ENCODE results near the gene ANKZF1. TPM values are rescaled to one million over a fixed set of nuclear protein-coding genes. Genes with fewer than 3 reads are reported as not detected.

The ANKZF1 gene, protein sequence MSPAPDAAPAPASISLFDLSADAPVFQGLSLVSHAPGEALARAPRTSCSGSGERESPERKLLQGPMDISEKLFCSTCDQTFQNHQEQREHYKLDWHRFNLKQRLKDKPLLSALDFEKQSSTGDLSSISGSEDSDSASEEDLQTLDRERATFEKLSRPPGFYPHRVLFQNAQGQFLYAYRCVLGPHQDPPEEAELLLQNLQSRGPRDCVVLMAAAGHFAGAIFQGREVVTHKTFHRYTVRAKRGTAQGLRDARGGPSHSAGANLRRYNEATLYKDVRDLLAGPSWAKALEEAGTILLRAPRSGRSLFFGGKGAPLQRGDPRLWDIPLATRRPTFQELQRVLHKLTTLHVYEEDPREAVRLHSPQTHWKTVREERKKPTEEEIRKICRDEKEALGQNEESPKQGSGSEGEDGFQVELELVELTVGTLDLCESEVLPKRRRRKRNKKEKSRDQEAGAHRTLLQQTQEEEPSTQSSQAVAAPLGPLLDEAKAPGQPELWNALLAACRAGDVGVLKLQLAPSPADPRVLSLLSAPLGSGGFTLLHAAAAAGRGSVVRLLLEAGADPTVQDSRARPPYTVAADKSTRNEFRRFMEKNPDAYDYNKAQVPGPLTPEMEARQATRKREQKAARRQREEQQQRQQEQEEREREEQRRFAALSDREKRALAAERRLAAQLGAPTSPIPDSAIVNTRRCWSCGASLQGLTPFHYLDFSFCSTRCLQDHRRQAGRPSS
- total RNA-seq, result 35.1 TPM in 2 replicates

DNA sequence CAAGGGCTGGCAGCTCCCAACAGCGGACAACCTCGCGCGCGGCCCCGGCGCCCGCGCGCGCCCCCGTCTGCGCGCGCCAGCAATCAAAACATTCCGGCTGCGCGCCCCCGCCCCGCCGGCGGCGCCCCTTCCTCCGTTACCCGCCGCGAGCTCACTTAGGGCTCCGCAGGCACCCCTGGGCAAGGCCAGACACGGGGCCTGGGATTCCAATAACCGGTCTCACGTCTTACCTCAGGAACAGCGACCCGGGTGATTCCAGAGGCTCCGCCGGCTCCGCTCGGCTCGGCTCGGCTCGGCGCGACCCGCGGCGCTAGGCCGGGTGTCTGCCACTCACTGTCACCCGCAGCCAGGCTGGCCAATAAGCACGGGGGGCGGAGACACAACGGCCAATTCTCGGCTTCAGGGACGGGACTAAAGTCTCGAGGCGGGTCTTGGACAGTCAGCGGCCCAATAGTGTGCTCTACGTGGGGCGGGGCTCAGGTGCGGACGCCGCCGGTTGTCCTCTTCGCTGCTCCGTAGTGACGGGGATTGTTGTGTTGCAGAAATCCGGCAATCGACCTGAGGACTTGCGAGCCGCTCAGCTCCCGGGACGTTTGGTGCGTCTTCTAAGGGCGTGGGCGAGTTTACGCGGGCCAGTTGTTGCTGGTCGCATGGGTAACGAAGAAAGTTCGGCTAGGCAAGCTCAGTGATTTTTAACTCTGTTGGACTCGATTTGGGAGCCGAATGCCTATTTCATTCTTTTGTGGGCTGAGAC is at the start of gene ANKZF1, which contains the start of gene ATG9A:
Gene ANKZF1, plus strand, starts transcription at position 502 of the 754 bp plus-strand sequence. CDS start 452 bp downstream, outside the sequence.
Gene ATG9A, minus strand, starts transcription at position 332 of the 754 bp plus-strand sequence. CDS start 1,612 bp downstream, outside the sequence.
- TF ChIP-seq, protein P1, sequence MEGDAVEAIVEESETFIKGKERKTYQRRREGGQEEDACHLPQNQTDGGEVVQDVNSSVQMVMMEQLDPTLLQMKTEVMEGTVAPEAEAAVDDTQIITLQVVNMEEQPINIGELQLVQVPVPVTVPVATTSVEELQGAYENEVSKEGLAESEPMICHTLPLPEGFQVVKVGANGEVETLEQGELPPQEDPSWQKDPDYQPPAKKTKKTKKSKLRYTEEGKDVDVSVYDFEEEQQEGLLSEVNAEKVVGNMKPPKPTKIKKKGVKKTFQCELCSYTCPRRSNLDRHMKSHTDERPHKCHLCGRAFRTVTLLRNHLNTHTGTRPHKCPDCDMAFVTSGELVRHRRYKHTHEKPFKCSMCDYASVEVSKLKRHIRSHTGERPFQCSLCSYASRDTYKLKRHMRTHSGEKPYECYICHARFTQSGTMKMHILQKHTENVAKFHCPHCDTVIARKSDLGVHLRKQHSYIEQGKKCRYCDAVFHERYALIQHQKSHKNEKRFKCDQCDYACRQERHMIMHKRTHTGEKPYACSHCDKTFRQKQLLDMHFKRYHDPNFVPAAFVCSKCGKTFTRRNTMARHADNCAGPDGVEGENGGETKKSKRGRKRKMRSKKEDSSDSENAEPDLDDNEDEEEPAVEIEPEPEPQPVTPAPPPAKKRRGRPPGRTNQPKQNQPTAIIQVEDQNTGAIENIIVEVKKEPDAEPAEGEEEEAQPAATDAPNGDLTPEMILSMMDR (IDR thresholded peaks at IDR 0.05; ENCODE audit: extremely low read depth, low read depth, low read length), result no peak
- H3K79me2 ChIP-seq (ENCODE audit: insufficient read depth, low read length), result peaks cover 41% of the 10 kb centered on the region

DNA sequence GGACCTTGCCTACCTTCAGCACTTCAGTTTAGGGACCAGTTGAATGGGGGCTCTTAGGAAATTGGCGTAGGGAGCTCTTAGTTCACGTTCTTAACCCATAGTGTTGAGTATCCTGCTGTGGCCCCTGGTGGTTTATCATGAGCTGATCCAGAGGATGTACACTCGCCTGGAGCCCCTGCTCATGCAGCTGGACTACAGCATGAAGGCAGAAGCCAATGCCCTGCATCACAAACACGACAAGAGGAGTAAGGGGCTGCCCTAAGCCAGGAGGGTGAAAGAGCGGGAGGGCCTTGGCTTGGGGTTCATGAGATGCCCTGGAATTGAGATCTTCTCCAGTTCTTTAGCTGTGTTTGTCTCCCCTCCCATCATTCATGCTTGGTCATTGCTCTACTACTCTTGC is 48.6 kb upstream of the ANKZF1 start:
- Histone ChIP-seq H3K4me2 (ENCODE audit: insufficient read depth, low read length) (no peak overlapping the region), H3K4me1 (ENCODE audit: insufficient read depth, low read length) (peaks cover 17% of the 10 kb centered on the region), H3K36me3 (ENCODE audit: insufficient read depth, low read length) (peaks cover 49% of the 10 kb centered on the region), H3K9me3 (ENCODE audit: low read depth, low read length) (no peaks in the 10 kb centered on the region), H3K27ac (ENCODE audit: low read depth, low read length) (no peak overlapping the region), H2AFZ (ENCODE audit: low read length) (no peak overlapping the region), H4K20me1 (ENCODE audit: insufficient read depth, low read length) (peaks cover 14% of the 10 kb centered on the region), H3K4me3 (ENCODE audit: insufficient read depth, low read length) (no peak overlapping the region), H3K27me3 (ENCODE audit: insufficient read depth, low read length) (no peaks in the 10 kb centered on the region), H3K79me2 (ENCODE audit: insufficient read depth, low read length) (peaks cover 38% of the 10 kb centered on the region)
- TF ChIP-seq, protein P1 (IDR thresholded peaks at IDR 0.05; ENCODE audit: extremely low read depth, low read depth, low read length), result no peak
- no peak for DNase-seq (ENCODE audit: insufficient read length, low spot score, missing footprints)

More for the DNA sequence above, at the start of gene ANKZF1, which contains the start of gene ATG9A:
- Histone ChIP-seq H3K9me3 (ENCODE audit: low read depth, low read length) (no peaks in the 10 kb centered on the region), H3K36me3 (ENCODE audit: insufficient read depth, low read length) (peaks cover 42% of the 10 kb centered on the region), H3K4me3 (ENCODE audit: insufficient read depth, low read length) (peak within 1 kb of the TSS; percentile 97), H3K4me2 (ENCODE audit: insufficient read depth, low read length) (peak within 1 kb of the TSS; percentile 100), H3K4me1 (ENCODE audit: insufficient read depth, low read length) (peaks cover 20% of the 10 kb centered on the region), H3K27ac (ENCODE audit: low read depth, low read length) (peak within 1 kb of the TSS; percentile 85), H2AFZ (ENCODE audit: low read length) (peak within 1 kb of the TSS; percentile 86), H4K20me1 (ENCODE audit: insufficient read depth, low read length) (peaks cover 16% of the 10 kb centered on the region), H3K27me3 (ENCODE audit: insufficient read depth, low read length) (no peaks in the 10 kb centered on the region)
- peak; percentile 100 for DNase-seq (ENCODE audit: insufficient read length, low spot score, missing footprints)

DNA sequence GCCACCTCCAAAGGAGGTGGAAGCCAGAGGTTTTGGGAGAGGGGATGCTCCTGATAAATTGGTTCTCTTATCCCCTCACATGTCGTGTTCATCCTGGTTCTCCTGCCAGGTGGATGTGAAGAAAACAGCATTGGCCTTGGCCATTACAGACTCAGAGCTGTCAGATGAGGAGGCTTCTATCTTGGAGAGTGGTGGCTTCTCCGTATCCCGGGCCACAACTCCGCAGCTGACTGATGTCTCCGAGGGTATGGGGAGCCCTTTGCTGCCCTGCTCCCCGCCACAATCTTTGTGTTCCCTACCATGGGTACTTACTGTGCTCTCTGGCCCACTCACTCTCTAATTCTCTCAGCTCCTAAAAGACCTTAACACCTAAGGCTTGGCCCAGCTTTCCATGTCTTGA is 48.1 kb upstream of the ANKZF1 start:
- Histone ChIP-seq H3K27me3 (ENCODE audit: insufficient read depth, low read length) (no peaks in the 10 kb centered on the region), H3K4me3 (ENCODE audit: insufficient read depth, low read length) (no peak overlapping the region), H3K79me2 (ENCODE audit: insufficient read depth, low read length) (peaks cover 32% of the 10 kb centered on the region), H3K27ac (ENCODE audit: low read depth, low read length) (no peak overlapping the region), H3K9me3 (ENCODE audit: low read depth, low read length) (no peaks in the 10 kb centered on the region), H2AFZ (ENCODE audit: low read length) (no peak overlapping the region), H3K4me2 (ENCODE audit: insufficient read depth, low read length) (no peak overlapping the region), H4K20me1 (ENCODE audit: insufficient read depth, low read length) (peaks cover 14% of the 10 kb centered on the region), H3K36me3 (ENCODE audit: insufficient read depth, low read length) (peaks cover 49% of the 10 kb centered on the region), H3K4me1 (ENCODE audit: insufficient read depth, low read length) (peaks cover 16% of the 10 kb centered on the region)
- DNase-seq (ENCODE audit: insufficient read length, low spot score, missing footprints), result no peak
- TF ChIP-seq, protein P1 (IDR thresholded peaks at IDR 0.05; ENCODE audit: extremely low read depth, low read depth, low read length), result no peak

Data from osteoblast (primary cell).